ENCODE measurements around the gene UGT2B11. TPM values are rescaled to one million over a fixed set of nuclear protein-coding genes. Genes with fewer than 3 reads are reported as not detected.
"Not testable (repeated sequence)": the region's sequence is repeated elsewhere in the genome, so short reads cannot be mapped to it uniquely, and the experiment has no call there.

Gene UGT2B11
- total and polyA plus RNA-seq, 2 donors (not counting 3 experiments of a cell fraction or from before 2014, with no cell fraction given) = not detected

GRCh38 chr4:69198506-69198905 is 16.0 kb downstream of the UGT2B11 start:
- H4K20me1 ChIP-seq (replicated peaks; ENCODE audit: control insufficient read depth, extremely low read depth, insufficient read depth, low read length); POLR2A ChIA-PET; intact Hi-C loops (cut with micrococcal nuclease); CTCF ChIA-PET; BruUV-seq (replicated peaks); H3K79me2 ChIP-seq (ENCODE audit: control insufficient read depth, insufficient read depth, low read length); H3K4me2 ChIP-seq (ENCODE audit: insufficient read depth, low read length); H3K4me3 ChIP-seq (replicated peaks in 1 of 3; ENCODE audit: insufficient read depth in 1 of 3, low read depth in 1 of 3, low read length in 3 of 3); H3K4me1 ChIP-seq (ENCODE audit: control insufficient read depth, extremely low read depth, insufficient read depth, low read length); DNase-seq (ENCODE audit: low read depth, low spot score); FAIRE-seq; H3K27me3 ChIP-seq (ENCODE audit: control insufficient read depth in 2 of 2, insufficient read depth in 2 of 2, low read length in 2 of 2); H3K27ac ChIP-seq (ENCODE audit: insufficient read depth, low read depth, low read length); dilution Hi-C loops (cut with MboI; ENCODE audit: extremely low pct_ligation_motif_present, low sequenced_read_pairs); H3K9me3 ChIP-seq (replicated peaks; ENCODE audit: control insufficient read depth, insufficient read depth, low read length); H3K36me3 ChIP-seq (ENCODE audit: control insufficient read depth in 2 of 2, extremely low read depth in 1 of 2, insufficient read depth in 2 of 2, low read length in 2 of 2); H3K9ac ChIP-seq (replicated peaks; ENCODE audit: extremely low read depth, insufficient read depth, low read length); H2AFZ ChIP-seq (ENCODE audit: low read depth, low read length); H3K9me1 ChIP-seq (replicated peaks; ENCODE audit: control insufficient read depth, extremely low read depth, insufficient read depth, low read length): not testable (repeated sequence)

DNA sequence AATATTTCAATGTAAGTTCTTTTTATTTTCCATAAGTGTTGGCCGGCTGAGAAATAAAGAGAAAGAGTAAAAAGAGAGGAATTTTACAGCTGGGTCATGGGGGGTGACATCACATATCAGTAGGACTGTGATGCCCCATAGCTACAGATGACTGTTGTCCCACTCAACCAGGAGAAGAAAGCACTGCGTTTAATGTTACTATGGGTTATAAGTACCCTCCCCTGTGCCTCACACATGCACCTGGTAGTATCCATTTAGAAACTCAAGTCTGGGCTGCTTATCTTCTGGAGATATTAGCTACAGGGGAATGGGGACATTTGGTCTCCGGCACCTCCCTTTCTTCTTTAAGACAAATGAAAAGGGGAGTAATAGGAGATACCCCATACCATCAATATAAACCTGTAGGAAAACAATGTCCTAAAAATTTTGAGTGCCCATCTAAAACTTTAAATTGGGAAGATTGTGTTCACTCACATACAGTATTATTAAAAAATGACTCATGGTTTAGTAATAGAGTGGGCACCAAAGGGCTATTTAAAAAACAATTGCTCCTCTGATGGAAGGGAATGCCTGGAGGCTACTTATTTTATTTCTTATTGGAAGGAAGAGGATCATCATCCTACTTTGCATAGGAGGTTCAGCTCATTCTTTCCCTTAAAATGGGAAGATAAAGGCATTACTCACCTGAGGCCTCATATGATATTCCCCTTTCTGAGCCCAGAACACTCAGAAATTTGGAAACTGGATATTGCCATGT is 18.2 kb downstream of the UGT2B11 start:
- Histone ChIP-seq H2AFZ (ENCODE audit: low read depth, low read length) (no peak overlapping the region), H3K9ac (replicated peaks; ENCODE audit: extremely low read depth, insufficient read depth, low read length) (no peak overlapping the region), H3K4me1 (ENCODE audit: control insufficient read depth, extremely low read depth, insufficient read depth, low read length) (no peaks in the 10 kb centered on the region), H3K9me1 (replicated peaks; ENCODE audit: control insufficient read depth, extremely low read depth, insufficient read depth, low read length) (no peaks in the 10 kb centered on the region), H3K4me2 (ENCODE audit: insufficient read depth, low read length) (no peak overlapping the region), H3K79me2 (ENCODE audit: control insufficient read depth, insufficient read depth, low read length) (no peaks in the 10 kb centered on the region), H3K27me3 (ENCODE audit: control insufficient read depth in 2 of 2, insufficient read depth in 2 of 2, low read length in 2 of 2) (no peaks in the 10 kb centered on the region), H3K27ac (ENCODE audit: insufficient read depth, low read depth, low read length) (no peak overlapping the region), H3K36me3 (ENCODE audit: control insufficient read depth in 2 of 2, extremely low read depth in 1 of 2, insufficient read depth in 2 of 2, low read length in 2 of 2) (no peaks in the 10 kb centered on the region), H4K20me1 (replicated peaks; ENCODE audit: control insufficient read depth, extremely low read depth, insufficient read depth, low read length) (no peaks in the 10 kb centered on the region), H3K9me3 (replicated peaks; ENCODE audit: control insufficient read depth, insufficient read depth, low read length) (no peaks in the 10 kb centered on the region), H3K4me3 (replicated peaks in 1 of 3; ENCODE audit: insufficient read depth in 1 of 3, low read depth in 1 of 3, low read length in 3 of 3) (no peak overlapping the region)
- ChIA-PET CTCF (no interaction called here), POLR2A (no interaction called here)
- no TSS peak for BruUV-seq (replicated peaks)
- TF ChIP-seq EZH2 (IDR thresholded peaks at IDR 0.05; ENCODE audit: borderline replicate concordance, low read depth, low read length, severe bottlenecking) (no peak), MAX (IDR thresholded peaks at IDR 0.05; ENCODE audit: insufficient read depth, insufficient read length) (no peak), GATA2 (IDR thresholded peaks at IDR 0.05; ENCODE audit: insufficient read depth, insufficient read length, low read depth, low read length) (no peak), JUN (IDR thresholded peaks at IDR 0.05; ENCODE audit: borderline replicate concordance, insufficient read depth, insufficient read length, low read depth) (no peak), POLR2A (IDR thresholded peaks at IDR 0.05; ENCODE audit: low read depth, low read length) (no peak), POLR2AphosphoS5 (IDR thresholded peaks at IDR 0.05; ENCODE audit: insufficient read depth, low read depth, low read length) (no peak), CTCF (IDR thresholded peaks at IDR 0.05; ENCODE audit: extremely low read depth in 1 of 2, insufficient read depth in 1 of 2, low read depth in 1 of 2, low read length in 2 of 2) (no peak), FOS (IDR thresholded peaks at IDR 0.05; ENCODE audit: borderline replicate concordance, insufficient read depth, low read length) (no peak), MYC (IDR thresholded peaks at IDR 0.05; ENCODE audit: low read depth, low read length) (no peak)
- dilution Hi-C loops (cut with MboI; ENCODE audit: extremely low pct_ligation_motif_present, low sequenced_read_pairs) (no loop called here), intact Hi-C loops (cut with micrococcal nuclease) (no loop called here)
- no peak for FAIRE-seq
- DNase-seq (ENCODE audit: low read depth, low spot score) = no peak

Data from endothelial cell of umbilical vein (primary cell).